Stomach (tissue), 4 donors: ENCODE data around the gene PTGER1.

Source experiments
- EP300 ChIP-seq: sonication (generic); formaldehyde crosslinking; IDR thresholded peaks from one replicate; pipeline ENCODE4 v1.6.1; 2017; ENCODE audit warnings: antibody characterized with exemption
- POLR2A ChIP-seq, 4 donors: fragments of 450-650 bp; IDR thresholded peaks; one replicate each; pipeline ENCODE4 v1.6.1; 2016; ENCODE audit warnings: antibody characterized with exemption in 4 of 4, control low read depth in 2 of 4, mild to moderate bottlenecking in 1 of 4, moderate library complexity in 1 of 4
- POLR2AphosphoS5 ChIP-seq, 3 donors: sonication (generic); formaldehyde crosslinking; IDR thresholded peaks; one replicate each; pipeline ENCODE4 v1.6.1; 2016; ENCODE audit warnings: antibody characterized with exemption in 3 of 3
- TF ChIP-seq, protein P1 (sequence below), 7 experiments: fragments of 450-650 bp in 4 of 7; fragments of 200-600 bp in 3 of 7; sonication (generic) in 3 of 7; IDR thresholded peaks; one replicate each; pipeline ENCODE4 v1.5.1; 2016 to 2019; ENCODE audit warnings: antibody characterized with exemption in 7 of 7, control low read depth in 2 of 7, mild to moderate bottlenecking in 1 of 7

DNA sequence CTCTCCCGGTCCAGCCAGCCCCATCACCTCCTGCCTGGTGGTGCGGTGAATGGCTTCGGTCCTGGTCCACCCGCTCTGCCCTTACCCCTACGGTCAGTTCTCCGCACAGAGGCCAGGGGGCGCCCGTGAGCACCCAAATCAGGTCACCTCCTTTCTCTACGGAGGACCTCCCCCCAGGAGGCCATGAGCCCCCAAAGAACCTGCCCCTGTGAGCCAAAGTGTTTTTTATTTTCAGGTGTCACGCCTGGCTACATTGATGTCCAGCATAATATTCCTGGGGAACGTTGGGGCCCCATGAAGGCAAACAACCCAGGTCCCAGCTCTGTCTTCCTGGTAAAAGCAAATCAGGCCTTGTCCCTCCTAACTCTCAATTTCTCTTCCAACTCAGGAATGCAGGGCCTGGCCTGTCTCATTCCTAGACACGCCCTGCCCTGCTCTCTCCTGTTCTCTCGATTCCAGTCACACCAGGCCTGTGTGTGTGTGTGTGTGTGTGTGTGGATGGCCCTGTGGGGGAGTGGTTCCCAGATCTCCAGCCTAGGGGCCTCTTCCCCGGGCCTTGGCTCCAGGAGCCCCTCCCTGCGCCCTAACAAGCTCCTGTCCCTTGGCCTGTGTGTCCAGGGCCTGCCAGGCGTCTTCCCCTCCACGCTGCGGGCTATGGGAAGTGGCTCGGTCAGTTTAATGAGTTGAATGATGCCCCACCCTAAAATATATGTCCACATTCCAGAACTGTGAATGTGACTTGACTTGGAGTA lies 30.5 kb upstream of the PTGER1 start:
- TF ChIP-seq, protein P1, sequence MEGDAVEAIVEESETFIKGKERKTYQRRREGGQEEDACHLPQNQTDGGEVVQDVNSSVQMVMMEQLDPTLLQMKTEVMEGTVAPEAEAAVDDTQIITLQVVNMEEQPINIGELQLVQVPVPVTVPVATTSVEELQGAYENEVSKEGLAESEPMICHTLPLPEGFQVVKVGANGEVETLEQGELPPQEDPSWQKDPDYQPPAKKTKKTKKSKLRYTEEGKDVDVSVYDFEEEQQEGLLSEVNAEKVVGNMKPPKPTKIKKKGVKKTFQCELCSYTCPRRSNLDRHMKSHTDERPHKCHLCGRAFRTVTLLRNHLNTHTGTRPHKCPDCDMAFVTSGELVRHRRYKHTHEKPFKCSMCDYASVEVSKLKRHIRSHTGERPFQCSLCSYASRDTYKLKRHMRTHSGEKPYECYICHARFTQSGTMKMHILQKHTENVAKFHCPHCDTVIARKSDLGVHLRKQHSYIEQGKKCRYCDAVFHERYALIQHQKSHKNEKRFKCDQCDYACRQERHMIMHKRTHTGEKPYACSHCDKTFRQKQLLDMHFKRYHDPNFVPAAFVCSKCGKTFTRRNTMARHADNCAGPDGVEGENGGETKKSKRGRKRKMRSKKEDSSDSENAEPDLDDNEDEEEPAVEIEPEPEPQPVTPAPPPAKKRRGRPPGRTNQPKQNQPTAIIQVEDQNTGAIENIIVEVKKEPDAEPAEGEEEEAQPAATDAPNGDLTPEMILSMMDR (IDR thresholded peaks at IDR 0.05) = peak in 5 of 7 experiments; percentile 50 to 63 (median 54)
- TF ChIP-seq POLR2A (IDR thresholded peaks at IDR 0.05) = no peak
- no peak for TF ChIP-seq EP300
- TF ChIP-seq POLR2AphosphoS5 (IDR thresholded peaks at IDR 0.05) = no peak
